Pancreas (tissue), 10 donors: ENCODE results near the gene DDX27. TPM values are rescaled to one million over a fixed set of nuclear protein-coding genes. Genes with fewer than 3 reads are reported as not detected.

ENCODE experiments used
- ATAC-seq, 4 donors: fragments of 200-7000 bp; cut with Tn5 transposase; one replicate each; pipeline versions ENCODE4 v1.8.0 to v1.9.1; 2020; ENCODE audit warnings: mild to moderate bottlenecking in 4 of 4, moderate library complexity in 4 of 4
- DNase-seq, 6 donors: peaks; one replicate each; pipeline ENCODE4 v3.0.0-alpha.2; 2020
- FAIRE-seq: peaks from 2 replicates; lab custom pipeline; 2012; peaks lifted over from hg19 to GRCh38; lab: Jason Lieb, UNC
- H3K27ac ChIP-seq, 4 donors: fragments of 200-600 bp; sonication (generic); 1 replicate in 3 of 4; 2 replicates in 1 of 4; pipeline versions ENCODE4 v1.5.0 to v1.8.0; 2020
- H3K27me3 ChIP-seq, 4 donors: fragments of 200-600 bp; one replicate each; pipeline ENCODE4 v1.8.0; 2021
- H3K36me3 ChIP-seq, 3 donors: fragments of 200-600 bp; sonication (generic) in 1 of 3; one replicate each; pipeline versions ENCODE4 v1.5.0 to v1.8.0; 2020 to 2021
- H3K4me1 ChIP-seq, 3 donors: fragments of 200-600 bp; one replicate each; pipeline ENCODE4 v1.8.0; 2021
- H3K4me3 ChIP-seq, 4 donors: fragments of 200-600 bp; sonication (generic) in 2 of 4; one replicate each; pipeline versions ENCODE4 v1.5.0 to v1.8.0; 2020 to 2021
- H3K9me3 ChIP-seq, 4 donors: fragments of 200-600 bp; one replicate each; pipeline ENCODE4 v1.8.0; 2021
- CTCF ChIP-seq, 4 donors: fragments of 200-600 bp; sonication (generic) in 3 of 4; IDR thresholded peaks; one replicate each; pipeline versions ENCODE4 v1.5.0 to v1.8.0; 2021; ENCODE audit warnings: antibody characterized with exemption in 4 of 4
- WGBS, 2 donors: extraction: QIAGEN DNeasy Blood & Tissue Kit; methylation state at CpG; one replicate each; pipeline ENCODE4 v1.1.7; 2013; 5-methylcytosine and 5-hydroxymethylcytosine counted together
- intact Hi-C, 3 donors: fragments of 100-400 bp; cut with DNase I; formaldehyde crosslinking; loops; one replicate each; pipeline versions ENCODE4 v1.11.1 to v1.14.2; 2022
- polyA plus RNA-seq, 2 donors: library from polyadenylated mRNA; stranded (reverse); fragments of 200-250 nt; gene quantifications; one replicate each; pipeline ENCODE4 v1.2.3, GENCODE V29; 2013
- total RNA-seq, 6 donors: library from RNA; stranded (reverse); fragmentation: NEBNext Ultra II Directional in 4 of 6; extraction: Animal tissue kit (Norgen Biotek cat#: 25700) in 4 of 6; gene quantifications; one replicate each; pipeline versions ENCODE4 v1.2.1 to v1.2.4, GENCODE V29; 2021 to 2023
- donor health status: healthy with polysubstance abuse.
- donor health status: DM: no; HTN: no; CAD: no; lungs with moderate emphysema.
- donor health status: DM: no; HTN: no; CAD: no.
- donor health status: control.
- donor health status: control.
- donor health status: Bipolar disorder and iron deficiency.
- donor health status: DM: yes; HTN: yes; CAD: no.
- donor health status: DM: no; HTN: no; CAD: no.
- donor health status: DM: no; HTN: no; CAD: no.
- donor health status: DM: yes; HTN: yes; CAD: no.

DDX27 gene
- total and polyA plus RNA-seq, 8 donors, result 12.0 to 33.0 (median 17.4) TPM

GRCh38 chr20:49228676-49229075, 9.5 kb downstream of the DDX27 start:
- FAIRE-seq (no peak), ATAC-seq (no peak), DNase-seq (no peak)
- H3K27ac ChIP-seq, result no peak overlapping the region
- intact Hi-C loops, result no loop called here
- no peak for TF ChIP-seq CTCF (IDR thresholded peaks at IDR 0.05)
- WGBS, 2 donors, result 95 to 97% methylated on average over 8 to 9 of the region's 9 CpGs
- no peaks in the 10 kb centered on the region for H3K27me3 ChIP-seq
- no peaks in the 10 kb centered on the region for H3K4me1 ChIP-seq
- H3K36me3 ChIP-seq, result peaks cover 4 to 80% (median 53%) of the 10 kb centered on the region in 3 donors
- H3K9me3 ChIP-seq, result no peaks in the 10 kb centered on the region
- no peak overlapping the region for H3K4me3 ChIP-seq

- Histone ChIP-seq H3K9me3 (no peaks in the 10 kb centered on the region), H3K4me3 (no peak overlapping the region), H3K27ac (no peak overlapping the region), H3K4me1 (no peaks in the 10 kb centered on the region), H3K27me3 (no peaks in the 10 kb centered on the region), H3K36me3 (peaks cover 4 to 80% (median 54%) of the 10 kb centered on the region in 3 donors)
- WGBS, 2 donors, result 79 to 90% methylated on average over 2 of the region's 2 CpGs
- DNase-seq (no peak), ATAC-seq (no peak), FAIRE-seq (no peak)
- intact Hi-C loops, result no loop called here
- no peak for TF ChIP-seq CTCF (IDR thresholded peaks at IDR 0.05)
Observed at GRCh38 chr20:49229381-49229780, 10.2 kb downstream of the DDX27 start.

- no peak for TF ChIP-seq CTCF (IDR thresholded peaks at IDR 0.05)
- 91 to 92% methylated on average over 10 of the region's 10 CpGs for WGBS, 2 donors
- DNase-seq (no peak), ATAC-seq (peak in 3 of 4 donors; percentile 17 to 63 (median 59)), FAIRE-seq (no peak)
- intact Hi-C loops, result no loop called here
- H3K4me3 ChIP-seq, result no peak overlapping the region
- H3K27me3 ChIP-seq, result no peaks in the 10 kb centered on the region
- no peak overlapping the region for H3K27ac ChIP-seq
- H3K36me3 ChIP-seq, result peaks cover 4 to 80% (median 54%) of the 10 kb centered on the region in 3 donors
- H3K9me3 ChIP-seq, result no peaks in the 10 kb centered on the region
- H3K4me1 ChIP-seq, result no peaks in the 10 kb centered on the region
Observed at GRCh38 chr20:49230021-49230420, 10.8 kb downstream of the DDX27 start.

GRCh38 chr20:49230561-49231133, 11.4 kb downstream of the DDX27 start:
- no peaks in the 10 kb centered on the region for H3K4me1 ChIP-seq
- intact Hi-C loops, result no loop called here
- no peak for FAIRE-seq

More at GRCh38 chr20:49230561-49231133, 11.4 kb downstream of the DDX27 start:
- 90 to 91% methylated on average over 8 of the region's 8 CpGs for WGBS, 2 donors
- Histone ChIP-seq H3K27ac (no peak overlapping the region), H3K27me3 (no peaks in the 10 kb centered on the region), H3K9me3 (no peaks in the 10 kb centered on the region), H3K36me3 (peaks cover 3 to 78% (median 49%) of the 10 kb centered on the region in 3 donors), H3K4me3 (no peak overlapping the region)
- ATAC-seq, result peak in 3 of 4 donors; percentile 68 to 79 (median 71)
- no peak for TF ChIP-seq CTCF (IDR thresholded peaks at IDR 0.05)
- no peak for DNase-seq
